ELR (cell line): ENCODE measurements around the gene LIMA1.
"Not testable (repeated sequence)": the region's sequence is repeated elsewhere in the genome, so short reads cannot be mapped to it uniquely, and the experiment has no call there.

Source experiments
- DNase-seq: peaks from one replicate; pipeline ENCODE4 v3.0.0-alpha.2; 2015; ENCODE audit warnings: low read depth

The LIMA1 gene

DNA sequence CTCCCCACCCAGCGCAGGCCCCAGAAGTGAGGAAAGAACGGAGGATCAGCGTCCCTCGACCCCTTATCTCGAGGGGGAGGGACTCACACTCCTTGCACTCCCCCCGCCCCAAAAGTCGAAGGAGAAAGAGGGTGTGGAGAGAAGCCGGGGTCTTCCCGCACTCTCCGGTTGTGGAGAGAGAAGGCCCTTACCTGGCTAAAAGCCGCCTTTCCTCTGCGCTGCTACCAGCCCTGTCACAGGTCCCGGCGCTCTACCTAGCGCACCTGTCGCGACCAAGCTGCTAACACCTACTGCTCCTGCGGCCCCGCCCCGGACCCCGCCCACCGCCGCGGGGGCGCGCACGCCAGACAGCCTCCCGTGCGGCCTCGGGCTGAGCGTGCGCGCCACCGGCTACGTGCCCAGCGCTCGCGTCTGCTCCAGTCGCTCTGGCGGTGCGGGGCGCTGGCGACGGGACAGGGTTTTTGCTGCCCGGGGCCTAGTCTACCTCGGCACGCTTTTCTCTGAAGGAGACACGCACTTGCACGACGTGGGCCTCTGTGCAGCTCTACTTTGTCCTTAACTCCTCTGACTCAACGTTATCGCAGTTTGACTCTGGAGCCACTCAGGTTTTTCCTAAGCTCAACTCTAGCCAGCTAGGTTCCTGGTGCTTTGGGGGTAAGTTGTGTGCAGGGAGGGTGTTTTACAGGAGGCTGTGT lies at the start of gene LIMA1:
LIMA1 (minus strand) TSS at position 292 of the 695 bp plus-strand sequence. CDS start 34,769 bp downstream, outside the sequence.
- DNase-seq: peak; percentile 93

DNA sequence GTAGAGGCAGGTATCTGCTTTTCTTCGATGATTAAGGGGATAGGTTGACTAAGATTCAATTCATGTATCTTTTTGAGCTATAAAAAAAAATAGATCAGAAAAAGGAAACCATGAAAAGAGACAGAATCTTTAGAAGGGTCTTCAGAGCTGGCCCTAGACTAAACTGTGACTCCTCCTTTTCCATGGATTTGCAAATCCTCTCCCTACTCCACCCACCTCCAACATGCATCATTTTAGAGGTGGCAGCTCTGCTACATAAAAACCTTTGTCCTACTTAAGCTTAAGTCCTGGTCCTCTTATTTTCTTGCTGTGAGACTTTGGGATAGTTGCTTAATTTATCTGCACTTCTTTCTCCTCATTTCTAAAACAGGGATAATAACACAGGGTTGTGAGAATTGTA lies 48.4 kb upstream of the LIMA1 start:
- DNase-seq: no peak

DNA sequence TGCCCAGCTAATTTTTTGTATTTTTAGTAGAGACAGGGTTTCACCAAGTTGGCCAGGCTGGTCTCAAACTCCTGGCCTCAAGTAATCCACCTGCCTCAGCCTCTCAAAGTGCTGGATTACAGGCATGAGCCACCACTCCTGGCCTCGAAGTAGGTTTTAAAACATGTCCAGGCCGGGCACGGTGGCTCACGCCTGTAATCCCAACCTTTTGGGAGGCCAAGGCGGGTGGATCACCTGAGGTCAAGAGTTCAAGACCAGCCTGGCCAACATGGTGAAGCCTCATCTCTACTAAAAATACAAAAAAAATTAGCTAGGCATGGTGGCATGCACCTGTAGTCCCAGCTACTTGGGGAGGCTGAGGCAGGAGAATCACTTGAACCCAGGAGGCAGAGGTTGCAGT lies 45.3 kb upstream of the LIMA1 start:
- not testable (repeated sequence) for DNase-seq

DNA sequence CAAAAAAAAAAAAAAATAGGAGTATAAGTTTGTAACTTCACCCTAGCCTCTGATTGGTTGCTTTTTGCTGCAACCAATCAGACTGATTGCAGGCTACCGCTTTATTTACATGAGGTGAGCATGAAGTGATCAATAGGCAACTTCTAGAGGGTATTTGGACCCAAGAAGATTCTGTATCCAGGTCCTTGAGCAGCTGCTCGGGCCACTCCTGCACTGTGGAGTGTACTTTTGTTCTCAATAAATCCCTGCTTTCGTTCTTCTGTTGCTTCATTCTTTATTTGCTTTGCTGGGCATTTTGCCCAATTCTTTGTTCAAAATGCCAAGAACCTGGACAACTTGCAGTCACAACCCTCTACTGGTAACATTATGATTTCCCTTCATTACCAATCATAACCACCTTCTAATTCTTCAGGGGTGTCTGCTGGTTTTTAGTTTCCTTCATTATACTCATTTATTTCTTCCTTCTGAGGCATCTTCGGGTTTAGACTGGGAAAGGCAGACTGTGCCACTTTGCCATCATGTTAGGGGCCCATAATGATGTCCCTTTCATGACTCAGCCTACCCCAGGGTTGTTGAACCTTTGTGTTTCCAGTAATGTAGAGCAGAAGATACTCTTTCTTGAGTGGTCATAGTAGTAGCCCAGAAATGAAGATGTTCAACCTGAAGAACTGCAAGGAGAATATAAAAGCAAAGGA lies 43.4 kb upstream of the LIMA1 start:
- DNase-seq: no peak

DNA sequence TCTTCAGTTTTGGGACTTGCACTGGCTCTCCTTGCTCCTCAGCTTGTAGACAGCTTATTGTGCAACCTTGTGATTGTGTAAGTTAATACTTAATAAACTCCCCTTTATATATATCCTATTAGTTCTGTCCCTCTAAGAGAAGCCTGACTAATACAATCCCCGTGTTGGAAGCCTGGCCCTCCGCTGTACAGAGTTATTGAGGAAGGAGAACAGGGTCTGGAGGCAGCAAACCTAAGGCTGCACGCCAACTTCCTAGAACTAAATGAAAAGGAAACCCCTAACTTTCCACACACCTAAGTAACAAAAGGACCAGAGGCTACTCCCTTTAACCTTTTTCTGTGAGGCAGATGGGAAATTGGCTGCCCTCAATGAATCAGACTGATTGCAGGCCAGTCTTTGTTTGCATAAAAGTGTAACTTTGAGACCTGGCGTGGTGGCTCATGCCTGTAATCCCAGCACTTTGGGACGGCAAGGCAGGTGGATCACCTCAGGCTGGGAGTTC lies 42.6 kb upstream of the LIMA1 start:
- no peak for DNase-seq

DNA sequence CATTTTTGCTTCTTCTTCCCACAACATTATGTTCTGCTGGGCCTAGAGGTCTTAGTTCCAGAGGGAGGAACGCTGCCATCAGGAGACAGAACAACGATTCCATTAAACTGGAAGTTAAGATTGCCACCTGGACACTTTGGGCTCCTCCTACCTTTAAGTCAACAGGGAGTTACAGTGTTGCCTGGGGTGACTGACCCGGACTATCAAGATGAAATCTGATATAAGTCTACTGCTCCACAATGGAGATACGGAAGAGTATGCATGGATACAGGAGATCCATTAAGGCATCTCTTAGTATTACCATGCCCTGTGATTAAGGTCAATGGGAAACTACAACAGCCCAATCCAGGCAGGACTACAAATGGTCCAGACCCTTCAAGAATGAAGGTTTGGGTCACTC lies 41.5 kb upstream of the LIMA1 start:
- DNase-seq: not testable (repeated sequence)

DNA sequence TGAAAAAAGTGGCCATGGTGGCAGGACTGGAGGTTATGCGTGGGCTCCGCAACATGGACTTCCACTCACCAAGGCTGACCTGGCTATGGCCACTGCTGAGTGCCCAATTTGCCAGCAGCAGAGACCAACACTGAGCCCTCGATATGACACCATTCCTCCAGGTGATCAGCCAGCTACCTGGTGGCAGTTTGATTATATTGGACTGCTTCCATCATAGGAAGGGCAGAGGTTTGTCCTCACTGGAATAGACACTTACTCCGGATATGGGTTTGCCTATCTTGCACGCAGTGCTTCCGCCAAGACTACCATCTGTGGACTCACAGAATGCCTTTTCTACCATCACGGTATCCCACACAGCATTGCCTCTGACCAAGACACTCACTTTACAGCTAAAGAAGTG lies 40.8 kb upstream of the LIMA1 start:
- not testable (repeated sequence) for DNase-seq

DNA sequence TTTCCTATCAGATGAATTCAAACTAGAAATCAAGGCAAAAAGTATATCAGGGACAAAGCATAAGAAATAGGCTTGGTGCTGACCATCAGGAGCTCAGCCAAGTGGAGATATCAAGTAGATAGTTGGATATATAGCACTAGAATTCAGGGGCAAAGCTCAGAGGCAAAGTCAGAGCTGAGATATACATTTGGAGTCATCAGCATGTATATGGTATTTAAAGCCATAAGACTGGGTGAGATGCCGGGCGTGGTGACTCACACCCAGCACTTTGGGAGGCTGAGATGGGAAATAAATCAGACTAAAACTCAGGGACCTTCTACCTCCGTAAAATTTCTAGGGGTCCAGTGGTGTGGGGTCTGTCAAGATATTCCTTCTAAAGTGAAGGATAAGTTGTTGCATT lies 38.9 kb upstream of the LIMA1 start:
- peak; percentile 57 for DNase-seq

DNA sequence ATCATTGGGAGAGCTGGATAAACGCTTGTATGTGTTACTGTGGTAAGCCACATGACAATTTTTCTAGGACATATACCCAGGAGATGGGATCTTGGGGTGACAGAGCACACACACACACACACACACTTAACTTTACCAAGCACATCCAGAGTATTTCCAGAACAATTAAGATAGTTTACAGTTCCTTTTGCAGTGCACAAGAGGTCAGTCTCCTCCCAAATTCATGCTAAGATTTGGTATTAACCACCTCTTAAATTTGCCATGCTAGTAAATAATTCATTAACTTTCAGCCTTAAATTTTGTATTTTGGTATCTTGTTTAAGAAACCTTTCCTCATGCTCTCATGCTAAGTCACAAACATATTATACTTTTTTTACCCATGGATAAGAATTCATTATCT lies 33.9 kb upstream of the LIMA1 start:
- no peak for DNase-seq

DNA sequence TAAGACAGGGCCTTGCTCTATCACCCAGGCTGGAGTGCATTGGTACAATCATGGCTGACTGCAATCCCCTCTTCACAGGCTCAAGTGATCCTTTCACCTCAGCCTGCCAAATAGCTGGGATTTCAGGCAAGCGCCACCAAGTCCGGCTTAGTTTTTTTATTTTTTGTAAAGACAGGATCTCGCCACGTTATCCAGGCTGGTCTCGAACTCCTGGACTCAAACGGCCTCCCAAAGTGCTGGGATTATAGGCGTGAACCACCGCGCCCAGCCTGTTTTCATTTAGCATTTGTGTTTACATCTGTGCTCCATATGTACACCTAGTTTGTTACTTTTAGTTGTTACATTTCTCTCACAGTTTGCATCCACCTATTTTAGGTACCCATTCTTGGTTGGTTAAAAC lies 32.5 kb upstream of the LIMA1 start:
- no peak for DNase-seq

DNA sequence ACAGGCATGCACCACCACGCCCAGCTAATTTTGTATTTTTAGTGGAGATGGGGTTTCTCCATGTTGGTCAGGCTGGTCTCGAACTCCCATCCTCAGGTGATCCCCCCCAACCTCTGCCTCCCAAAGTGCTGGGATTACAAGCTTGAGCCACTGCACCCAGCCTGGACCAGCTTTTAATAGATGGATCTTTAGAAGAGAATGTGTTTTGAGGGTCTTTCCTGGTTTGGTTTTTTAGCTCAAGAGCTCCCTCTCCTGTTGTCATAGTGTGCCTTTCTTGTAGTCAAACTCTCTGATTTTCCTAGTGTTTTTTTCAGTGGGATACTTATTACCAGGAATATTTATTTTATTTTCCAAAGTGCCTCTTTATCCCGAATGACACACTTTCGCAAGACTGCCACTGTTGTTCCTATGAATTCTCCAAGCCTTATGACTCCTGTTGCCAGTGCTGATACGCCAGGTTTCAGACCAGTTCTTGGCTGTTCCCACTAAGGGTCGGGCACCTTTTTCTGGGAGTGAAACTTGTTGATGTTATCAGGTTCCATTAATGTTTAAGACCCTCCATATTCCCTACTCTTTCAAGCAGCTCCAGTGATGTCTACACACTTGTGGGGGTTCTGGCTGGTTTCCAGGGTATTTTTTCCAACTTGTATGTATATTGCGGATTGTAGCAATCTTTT lies 31.5 kb upstream of the LIMA1 start:
- peak; percentile 76 for DNase-seq

DNA sequence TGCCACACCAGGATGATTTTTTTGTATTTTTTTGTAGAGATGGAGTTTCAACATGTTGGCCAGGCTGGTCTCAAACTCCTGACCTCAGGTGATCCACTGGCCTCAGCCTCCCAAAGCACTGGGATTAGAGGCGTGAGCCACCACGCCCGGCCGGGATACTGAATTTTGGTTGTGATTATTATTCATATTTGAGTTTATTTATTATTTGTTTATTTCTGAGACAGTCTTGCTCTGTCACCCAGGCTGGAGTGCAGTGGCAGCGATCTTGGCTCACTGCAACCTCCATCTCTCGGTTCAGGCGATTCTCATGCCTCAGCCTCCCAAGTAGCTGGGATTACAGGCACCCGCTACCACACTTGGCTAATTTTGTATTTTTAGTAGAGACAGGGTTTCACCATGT lies 30.7 kb upstream of the LIMA1 start:
- DNase-seq: not testable (repeated sequence)

DNA sequence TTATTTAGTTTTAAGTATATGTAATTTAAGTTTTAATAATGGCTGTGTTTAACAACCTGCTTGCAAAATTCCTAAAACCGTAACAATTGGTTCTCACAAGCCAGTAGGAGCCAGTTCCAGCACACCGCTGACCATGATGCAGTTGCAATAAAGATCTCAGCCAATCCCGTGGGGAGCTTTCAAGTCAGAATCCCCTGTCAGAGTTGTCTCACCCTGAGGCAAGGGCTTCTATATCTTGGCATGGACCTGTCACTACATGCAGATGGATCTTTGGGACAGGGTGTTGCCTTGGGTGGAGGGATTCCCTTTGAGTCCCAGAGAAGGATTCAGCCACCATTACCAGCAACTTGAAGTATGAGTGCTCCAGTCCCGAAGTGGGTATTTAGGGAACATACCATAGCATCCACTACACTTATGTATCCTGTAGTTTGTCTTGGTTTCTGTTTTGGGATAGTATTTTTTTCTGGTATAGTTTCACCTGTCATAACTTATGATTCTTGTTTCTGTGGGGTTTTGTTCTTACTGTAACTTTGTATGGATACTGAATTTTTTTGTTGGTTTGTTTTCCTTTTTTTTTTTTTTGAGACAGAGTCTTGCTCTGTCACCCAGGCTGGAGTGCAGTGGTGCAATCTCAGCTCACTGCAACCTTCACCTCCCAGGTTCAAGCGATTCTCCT lies 30.1 kb upstream of the LIMA1 start:
- no peak for DNase-seq

DNA sequence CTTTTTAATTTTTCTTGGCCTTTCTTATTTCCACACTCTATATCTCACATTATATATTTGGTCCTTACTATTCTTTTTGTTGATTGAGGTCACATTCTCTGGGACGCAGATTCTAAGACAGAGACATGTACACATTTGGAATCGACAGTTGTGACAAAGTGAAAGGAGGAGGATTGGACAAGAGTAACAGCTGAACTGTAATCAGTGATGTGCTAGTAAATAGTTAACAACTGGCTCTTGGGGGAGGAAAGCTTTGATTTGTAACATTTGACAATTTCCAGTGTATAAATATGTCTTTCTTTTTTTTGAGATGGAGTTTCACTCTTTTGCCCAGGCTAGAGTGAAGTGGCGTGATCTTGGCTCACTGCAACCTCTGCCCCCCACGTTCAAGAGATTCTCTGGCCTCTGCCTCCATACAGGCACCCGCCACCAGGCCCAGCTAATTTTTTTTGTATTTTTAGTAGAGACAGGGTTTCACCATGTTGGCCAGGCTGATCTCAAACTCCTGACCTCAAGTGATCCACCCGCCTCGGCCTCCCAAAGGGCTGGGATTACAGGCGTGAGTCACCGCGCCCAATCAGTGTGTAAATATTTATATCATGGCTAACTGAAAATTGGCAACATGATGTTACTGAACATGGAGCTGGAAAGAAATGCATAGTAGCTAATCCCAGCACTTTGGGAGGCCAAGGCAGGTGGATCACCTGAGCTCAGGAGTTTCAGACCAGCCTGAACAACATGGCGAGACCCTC lies 28.7 kb upstream of the LIMA1 start:
- DNase-seq: peak; percentile 87

DNA sequence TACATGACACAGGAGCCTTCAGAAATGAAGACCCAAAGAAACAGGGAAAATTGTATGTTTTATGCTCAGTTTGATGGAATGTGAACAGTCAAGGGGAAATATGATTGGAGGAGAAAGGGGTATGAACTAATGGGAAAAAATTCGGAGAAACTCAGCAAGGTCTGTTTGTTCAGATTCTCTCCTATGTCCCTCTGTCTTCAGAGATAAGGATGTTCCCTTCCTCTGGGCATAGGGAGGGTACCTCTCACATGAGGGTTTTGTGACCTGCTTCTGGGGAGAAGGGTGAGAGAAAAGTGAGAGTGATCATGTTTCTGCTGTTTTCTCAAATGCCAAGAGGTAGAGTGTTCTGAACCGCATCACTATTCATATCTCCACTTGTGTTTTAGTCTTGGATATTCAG lies 26.6 kb upstream of the LIMA1 start:
- no peak for DNase-seq

DNA sequence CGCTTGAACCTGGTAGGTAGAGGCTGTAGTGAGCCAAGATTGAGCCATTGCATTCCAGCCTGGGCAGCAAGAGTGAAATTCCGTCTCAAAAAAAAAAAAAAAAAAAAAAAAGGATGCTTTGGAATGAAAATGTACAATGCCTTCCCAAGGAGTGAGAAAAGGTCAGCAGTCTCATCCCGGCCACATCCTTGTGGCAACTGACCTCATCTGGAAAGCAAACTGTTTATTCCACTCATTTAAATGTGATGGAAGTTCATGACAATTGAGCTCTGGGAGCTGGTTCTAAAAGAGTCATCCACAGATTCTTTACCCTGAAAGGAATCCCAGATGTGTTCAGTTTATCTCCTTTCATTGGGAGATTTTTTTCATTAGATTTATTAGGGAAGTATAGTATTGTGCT lies 19.4 kb upstream of the LIMA1 start:
- peak; percentile 87 for DNase-seq

DNA sequence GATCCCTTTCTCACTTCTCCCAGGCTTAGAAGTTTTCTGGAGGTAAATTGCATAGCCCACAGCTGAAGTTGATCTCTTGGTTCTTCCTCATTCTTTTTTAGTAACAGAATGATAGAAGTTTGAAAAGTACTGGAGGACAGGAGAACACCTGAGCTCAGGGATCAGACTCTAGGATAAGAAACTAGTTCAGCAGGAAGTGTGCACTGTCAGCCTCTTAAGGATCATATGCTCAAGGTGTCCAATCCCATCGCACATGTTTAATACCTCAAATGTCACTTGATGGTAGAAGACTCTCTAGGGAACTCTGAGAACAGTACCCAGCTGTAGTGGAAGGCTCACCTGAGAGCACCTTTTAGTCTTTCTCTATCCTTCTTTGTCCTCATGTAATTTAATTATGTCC lies 14.7 kb upstream of the LIMA1 start:
- no peak for DNase-seq

DNA sequence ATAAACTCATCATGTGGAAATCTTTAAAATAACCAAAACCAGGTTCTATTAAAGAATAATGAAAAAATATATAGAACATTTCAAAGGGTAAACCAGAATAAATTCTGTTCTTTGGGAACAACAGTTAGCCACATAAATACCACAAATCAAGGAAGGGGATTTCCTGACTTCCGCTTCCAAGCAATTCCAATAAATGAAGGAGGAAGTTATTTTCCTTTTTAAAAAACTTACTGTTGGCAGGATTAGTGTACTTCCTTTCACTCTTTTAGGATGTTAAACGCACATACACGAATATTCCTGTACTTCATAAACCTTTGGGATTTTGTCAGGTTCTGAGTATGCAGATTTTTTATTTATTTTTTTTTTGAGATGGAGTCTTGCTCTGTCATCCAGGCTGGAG lies 13.7 kb upstream of the LIMA1 start:
- DNase-seq: no peak

DNA sequence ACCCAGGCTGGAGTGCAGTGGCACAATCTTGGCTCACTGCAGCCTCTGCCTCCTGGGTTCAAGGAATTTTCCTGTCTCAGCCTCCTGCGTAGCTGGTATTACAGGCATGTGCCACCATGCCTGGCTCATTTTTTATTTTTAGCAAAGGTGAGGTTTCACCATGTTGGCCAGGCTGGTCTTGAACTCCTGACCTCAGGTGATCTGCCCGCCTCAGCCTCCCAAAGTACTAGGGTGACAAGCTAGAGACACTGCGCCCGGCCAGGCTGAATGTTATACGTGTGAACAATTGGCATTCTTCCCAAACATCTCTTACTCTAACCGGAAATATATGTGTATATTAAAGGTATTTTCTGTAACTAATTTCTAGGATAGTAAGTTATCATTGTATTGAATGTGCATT lies 13.2 kb upstream of the LIMA1 start:
- DNase-seq: no peak

DNA sequence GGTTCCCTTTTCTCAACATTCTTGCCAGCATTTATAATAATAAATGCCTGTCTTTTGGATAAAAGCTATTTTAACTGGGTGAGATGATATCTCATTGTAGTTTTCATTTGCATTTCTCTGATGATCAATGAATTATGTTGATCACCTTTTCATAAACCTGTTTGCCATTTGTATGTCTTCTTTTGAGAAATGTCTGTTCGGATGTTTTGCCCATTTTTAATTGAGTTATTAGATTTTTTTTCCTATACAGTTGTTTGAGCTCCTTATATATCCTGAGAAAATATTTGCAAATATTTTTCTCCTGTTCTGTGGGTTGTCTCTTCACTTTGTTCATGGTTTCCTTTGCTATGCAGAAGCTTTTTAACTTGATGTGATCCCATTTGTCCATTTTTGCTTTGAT lies 8.1 kb upstream of the LIMA1 start:
- DNase-seq: no peak

DNA sequence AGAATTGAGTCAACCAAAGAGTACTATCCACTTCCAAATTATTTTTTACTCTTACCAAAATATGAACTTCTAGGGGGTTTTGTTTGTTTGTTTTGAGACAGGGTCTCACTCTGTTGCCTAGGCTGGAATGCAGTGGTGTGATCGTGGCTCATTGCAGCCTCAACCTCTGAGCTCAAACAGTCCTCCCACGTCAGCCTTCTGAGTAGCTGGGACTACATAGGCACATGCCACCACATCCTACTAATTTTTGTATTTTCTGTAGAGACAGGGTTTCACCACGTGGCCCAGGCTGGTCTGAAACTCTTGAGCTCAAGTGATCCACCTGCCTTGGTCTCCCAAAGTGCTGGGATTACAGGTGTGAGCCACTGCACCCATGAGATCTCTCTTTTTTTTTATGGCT lies 7.4 kb upstream of the LIMA1 start:
- not testable (repeated sequence) for DNase-seq

DNA sequence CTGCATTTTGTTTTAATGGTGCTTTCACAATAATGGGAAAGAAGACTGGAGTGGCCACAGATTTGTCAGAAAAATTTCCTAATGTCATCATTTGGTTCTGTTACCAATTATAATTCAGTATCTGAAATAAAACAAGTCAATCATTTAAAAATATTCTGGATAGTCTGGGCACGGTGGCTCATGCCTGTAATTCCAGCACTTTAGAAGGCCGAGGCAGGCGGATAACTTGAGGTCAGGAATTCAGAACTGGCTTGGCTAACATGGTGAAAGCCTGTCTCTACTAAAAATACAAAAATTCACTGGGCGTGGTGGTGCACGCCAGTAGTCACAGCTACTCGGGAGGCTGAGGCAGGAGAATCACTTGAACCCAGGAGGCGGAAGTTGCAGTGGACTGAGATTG lies 4.0 kb upstream of the LIMA1 start:
- DNase-seq: no peak
